Activated CD4-positive, alpha-beta T cell treated with anti-CD3 and anti-CD28 coated beads, Interleukin-2, amount 50 U/mL, for 24 hours (primary cell): ENCODE measurements around the gene SRP68.

Experiments used
- DNase-seq, 2 donors: peaks; one replicate each; pipeline ENCODE4 v3.0.0-alpha.2; 2020; ENCODE audit warnings: low read depth in 1 of 2, low spot score in 1 of 2

The SRP68 gene

GRCh38 chr17:76072148-76072858 lies at the start of gene SRP68:
Gene SRP68, minus strand, starts transcription at chr17:76072517. Its CDS starts 26 bp downstream, at chr17:76072491.
- DNase-seq, result peak; percentile 66 to 80

- DNase-seq, result no peak
Observed at GRCh38 chr17:76121932-76122430, 49.7 kb upstream of the SRP68 start.

DNA sequence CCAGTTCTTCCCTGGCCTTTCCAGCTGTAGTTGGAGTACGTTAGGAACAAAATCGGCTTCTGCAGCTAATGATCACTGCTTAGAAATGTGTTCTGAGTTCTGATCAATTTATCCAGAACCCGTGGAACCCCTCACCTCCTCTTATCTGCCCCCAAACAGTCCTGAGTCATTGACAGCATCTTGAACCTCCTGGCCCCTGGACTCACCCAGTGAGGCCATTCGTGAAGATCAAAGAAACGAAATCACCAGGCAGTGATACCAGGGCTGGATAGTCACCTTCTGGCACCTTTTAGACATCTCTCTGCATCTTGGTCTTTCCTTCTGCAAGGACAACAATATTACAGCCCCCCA lies 48.3 kb upstream of the SRP68 start:
- DNase-seq, result no peak

DNA sequence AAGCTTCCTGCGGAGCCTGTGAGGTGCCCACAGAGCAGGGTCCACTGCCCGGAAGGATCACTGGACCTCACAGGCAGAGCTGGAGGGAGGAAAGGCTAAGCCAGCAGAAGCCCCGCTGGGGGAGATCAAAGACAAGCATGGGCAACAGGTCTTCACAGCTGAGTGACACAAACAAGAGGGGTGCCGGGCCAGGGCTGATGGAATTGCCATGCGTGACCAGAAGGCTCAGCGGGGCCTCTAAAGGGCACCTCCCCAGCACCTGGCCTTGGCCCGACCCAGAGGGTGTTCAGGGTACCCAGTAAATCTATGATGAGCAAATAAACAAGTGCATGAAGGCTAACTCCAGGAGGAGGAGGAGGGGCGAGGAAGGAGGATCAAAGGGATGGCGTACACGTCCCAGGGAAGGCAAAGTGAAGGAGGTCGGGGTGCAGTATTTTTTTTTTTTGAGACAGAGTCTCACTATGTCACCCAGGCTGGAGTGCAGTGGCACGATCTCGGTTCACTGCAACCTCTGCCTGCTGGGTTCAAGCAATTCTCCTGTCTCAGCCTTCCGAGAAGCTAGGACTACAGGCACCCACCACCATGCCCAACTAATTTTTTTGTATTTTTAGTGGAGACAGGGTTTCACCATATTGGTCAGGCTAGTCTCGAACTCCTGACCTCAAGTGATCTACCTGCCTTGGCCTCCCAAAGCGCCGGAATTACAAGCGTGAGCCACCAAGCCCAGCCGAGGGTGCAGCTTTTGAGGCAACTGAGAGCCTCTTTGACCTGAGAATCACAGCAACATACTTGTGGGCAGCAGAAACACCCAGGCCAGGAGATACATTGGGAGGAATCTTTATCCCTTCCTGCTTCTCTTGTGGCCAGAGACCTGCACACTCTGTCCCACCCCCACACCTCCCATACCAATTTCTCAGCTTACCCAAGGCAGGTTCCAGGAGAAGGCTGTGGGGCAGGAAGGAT lies 47.4 kb upstream of the SRP68 start:
- no peak for DNase-seq

DNA sequence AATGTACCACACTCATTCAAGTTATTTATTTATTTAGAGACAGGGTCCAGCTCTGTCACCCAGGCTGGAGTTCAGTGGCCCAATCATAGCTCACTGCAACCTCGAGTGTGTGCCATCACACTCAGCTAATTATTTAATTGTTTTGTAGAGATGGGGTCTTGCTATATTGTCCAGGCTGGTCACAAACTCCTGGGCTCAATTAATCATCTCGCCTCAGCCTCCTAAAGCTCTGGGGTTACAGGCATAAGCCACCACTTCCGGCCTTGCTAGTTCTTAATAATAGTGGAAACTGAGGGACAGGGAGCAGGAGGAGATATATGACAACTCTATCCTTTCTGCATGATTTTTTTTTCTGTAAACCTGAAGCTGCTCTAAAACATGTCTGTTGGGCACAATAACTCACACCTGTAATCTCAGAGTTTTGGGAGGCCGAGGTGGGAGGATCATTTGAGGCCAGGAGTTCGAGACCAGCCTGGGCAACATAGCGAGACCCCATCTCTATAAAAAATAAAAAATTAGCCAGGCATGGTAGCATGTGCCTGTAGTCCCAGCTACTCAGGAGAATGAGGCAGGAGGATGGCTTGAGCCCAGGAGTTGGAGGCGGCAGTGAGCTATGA lies 42.9 kb upstream of the SRP68 start:
- no peak for DNase-seq

DNA sequence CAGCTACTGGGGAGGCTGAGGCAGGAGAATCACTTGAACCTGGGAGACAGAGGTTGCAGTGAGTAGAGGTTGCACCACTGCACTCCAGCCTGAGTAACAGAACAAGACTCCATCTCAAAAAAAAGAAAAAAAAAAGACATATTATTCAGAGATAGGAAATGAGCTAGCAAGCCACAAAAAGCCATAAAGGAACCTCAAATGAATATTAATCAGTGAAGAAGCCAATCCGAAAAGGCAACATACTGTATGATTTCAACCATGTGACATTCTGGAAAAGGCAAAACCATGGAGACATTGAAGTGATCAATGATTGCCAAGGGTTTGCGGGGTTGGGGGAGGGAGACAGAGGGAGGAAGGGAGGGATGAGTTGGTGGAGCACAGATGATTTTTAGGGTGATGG lies 39.6 kb upstream of the SRP68 start:
- DNase-seq, result no peak

- DNase-seq, result no peak
Observed at GRCh38 chr17:76107509-76107908, 35.2 kb upstream of the SRP68 start.

GRCh38 chr17:76106703-76107102 lies 34.4 kb upstream of the SRP68 start:
- no peak for DNase-seq

DNA sequence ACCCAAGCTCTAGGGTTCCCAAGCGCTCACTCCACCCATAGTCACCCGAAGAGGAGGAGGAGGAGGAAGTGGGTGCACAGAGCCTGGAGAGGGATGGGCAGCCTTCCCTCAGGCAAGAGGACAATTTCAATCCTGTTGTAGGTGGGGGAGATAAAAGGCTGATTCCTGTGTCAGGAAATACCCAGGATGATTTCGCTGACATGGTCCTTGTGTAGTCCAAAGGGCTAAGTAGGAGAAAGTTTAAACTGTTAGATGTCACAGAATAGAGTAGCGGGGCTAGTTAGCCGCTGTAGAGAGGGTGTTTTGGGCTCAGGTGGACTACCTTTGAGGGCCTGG lies 32.5 kb upstream of the SRP68 start:
- no peak for DNase-seq

DNA sequence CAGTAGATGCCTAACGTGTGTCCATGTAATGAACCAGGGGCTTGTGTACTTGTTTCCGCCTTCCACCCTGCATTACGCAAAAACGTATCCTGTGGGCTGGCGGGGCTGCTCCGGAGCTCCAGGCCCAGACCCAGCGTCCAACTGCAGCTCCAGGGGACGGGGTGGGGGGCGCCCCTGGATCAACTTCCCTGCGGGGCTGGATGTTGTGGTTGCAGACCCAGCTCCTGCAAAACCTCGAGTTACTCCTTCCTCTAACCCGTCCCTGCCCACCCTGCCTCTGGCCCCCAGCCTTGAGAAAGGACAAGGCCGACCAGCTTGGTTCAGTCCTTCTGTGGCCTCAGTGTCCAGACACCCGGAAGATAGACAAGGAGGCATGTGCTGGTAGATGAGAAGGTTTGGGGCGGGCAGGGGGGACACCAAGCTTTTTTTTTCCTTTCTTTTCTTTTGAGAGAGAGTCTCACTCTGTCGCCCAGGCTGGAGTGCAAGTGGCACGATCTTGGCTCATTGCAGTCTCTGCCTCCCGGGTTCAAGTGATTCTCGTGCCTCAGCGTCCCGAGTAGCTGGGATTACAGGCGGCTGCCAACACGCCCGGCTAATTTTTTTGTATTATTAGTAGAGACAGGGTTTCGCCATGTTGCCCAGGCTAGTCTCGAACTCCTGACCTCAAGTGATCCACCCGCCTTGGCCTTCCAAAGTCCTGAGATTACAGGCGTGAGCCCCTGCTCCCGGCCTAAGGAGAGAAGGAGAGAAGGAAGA lies 32.0 kb upstream of the SRP68 start:
- DNase-seq, result no peak

- DNase-seq, result peak; percentile 89 to 91
Observed at GRCh38 chr17:76103274-76104139, 31.2 kb upstream of the SRP68 start, which contains the start of gene EXOC7. Gene EXOC7, minus strand, starts transcription at chr17:76103787. Its CDS starts 95 bp downstream, at chr17:76103692.

GRCh38 chr17:76102944-76103273 lies 30.6 kb upstream of the SRP68 start:
- DNase-seq, result no peak

DNA sequence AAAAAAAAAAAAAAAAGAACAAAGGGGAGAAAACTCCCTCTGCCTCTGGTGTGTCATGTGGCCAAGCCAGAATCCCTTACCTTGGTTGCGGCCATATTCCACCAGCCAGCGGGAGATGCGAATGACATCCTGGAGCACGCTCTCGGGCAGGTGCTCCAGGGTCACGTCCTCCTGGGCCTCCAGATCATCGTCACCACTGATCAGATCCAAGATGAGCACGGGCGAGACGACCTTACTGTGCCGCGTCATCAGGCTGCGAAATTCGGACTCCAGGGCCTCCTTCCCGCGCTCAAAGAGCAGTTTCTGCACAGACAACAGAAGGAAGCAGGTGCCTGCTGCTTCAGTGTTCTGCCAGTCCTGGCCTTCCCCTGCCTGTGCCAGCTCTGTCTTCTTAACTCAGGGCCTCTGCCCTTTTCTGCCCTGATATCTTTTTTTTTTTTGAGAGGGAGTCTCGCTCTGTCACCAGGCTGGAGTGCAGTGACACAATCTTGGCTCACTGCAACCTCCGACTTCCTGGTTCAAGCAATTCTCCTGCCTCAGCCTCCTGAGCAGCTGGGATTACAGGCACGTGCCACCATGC lies 25.5 kb upstream of the SRP68 start:
- DNase-seq, result no peak

- DNase-seq, result no peak
Observed at GRCh38 chr17:76095943-76096342, 23.6 kb upstream of the SRP68 start.

DNA sequence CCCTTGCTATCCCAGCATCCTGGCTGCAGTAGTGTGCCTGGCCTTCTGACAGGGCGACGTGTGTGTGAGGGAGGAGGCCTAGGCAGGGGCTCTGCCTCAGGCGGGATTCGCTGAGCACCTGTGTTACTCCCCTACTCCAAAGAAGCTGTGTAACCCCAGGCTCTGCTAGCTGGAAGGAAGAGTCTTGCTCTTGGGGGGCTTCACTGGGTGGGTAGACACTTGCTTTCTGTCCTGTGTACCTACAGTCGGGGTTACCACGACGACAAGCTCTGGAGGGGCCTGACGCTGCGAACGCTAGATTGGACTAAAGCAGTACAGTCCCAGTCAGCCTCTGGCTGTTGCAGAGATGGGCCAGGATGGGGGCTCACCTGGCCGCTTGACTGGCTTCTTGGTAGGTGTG lies 21.7 kb upstream of the SRP68 start:
- DNase-seq, result no peak

DNA sequence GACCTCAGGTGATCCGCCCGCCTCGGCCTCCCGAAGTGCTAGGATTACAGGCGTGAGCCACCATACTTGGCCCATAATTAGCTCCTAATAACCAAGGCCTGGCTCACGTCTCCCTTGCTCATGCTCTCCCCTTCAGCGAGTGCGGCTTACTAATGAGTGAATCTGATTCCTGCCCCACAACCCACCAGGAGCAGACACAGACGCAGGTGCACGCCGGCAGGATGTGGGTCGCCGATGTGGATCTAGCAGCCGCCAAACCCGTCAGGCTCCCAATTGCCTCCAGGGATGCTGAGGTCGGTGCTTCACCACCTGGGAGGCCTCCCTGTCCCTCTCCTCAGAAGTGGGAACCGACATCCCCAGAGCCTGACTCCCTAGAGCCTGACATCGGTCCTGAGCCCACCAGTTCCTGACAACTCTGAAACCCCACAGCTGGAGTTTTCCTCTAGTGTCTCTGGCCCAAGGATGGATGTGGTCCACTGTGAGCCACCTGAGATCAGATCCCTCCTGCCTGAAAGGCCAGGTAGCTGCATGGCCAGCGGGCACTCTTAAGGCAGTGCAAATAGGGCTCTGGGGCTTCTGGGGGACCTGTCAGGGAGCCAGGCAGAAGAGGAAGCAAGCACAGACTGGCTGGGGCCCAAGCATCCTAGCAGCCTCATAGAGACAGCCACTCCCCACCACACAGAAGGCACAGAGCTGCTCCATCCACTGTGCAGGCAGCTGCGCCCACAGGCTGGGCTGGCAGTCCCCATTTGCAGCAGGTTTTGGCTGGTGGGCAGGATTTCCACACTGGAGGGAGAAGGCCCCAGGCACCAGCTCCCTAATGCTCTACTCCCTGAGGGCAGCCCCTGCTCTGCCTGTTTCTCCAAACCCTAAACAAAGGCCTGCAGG lies 20.5 kb upstream of the SRP68 start:
- no peak for DNase-seq

DNA sequence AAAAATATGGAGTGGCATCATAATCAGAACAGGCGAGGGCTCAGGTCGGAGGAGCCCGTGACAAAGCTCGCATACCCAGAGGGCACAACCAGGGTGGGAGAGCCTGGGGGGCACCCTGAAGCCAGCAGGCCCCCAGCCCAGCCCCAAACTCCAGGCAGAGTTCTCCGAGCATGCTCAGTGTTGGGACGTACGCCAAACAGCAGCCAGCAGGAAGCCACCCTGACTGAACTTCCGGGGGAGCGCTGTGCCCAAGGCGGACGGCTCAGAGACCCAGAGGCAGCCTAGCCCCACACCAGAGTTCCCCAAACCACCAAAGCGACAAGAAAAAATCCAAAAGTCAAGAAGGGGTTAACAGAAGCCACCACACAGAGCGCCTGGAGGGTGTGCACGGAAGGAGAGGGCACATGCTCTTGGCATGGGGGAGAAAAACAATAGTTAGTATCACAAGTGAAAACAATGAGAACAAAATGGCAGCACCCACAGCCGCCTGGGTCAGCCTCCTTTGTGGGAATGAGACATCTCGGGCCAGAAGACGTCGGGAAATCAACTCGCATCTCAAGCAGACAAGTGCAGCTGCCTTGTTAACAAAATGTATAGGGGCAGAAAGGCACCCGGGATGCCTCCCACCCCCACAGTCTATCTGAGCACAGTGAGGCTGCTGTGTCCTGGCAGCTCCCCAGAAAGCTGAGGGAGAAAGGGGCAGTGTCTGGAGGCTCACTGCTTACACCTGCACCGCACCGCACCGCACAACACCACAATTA lies 19.4 kb upstream of the SRP68 start:
- no peak for DNase-seq

DNA sequence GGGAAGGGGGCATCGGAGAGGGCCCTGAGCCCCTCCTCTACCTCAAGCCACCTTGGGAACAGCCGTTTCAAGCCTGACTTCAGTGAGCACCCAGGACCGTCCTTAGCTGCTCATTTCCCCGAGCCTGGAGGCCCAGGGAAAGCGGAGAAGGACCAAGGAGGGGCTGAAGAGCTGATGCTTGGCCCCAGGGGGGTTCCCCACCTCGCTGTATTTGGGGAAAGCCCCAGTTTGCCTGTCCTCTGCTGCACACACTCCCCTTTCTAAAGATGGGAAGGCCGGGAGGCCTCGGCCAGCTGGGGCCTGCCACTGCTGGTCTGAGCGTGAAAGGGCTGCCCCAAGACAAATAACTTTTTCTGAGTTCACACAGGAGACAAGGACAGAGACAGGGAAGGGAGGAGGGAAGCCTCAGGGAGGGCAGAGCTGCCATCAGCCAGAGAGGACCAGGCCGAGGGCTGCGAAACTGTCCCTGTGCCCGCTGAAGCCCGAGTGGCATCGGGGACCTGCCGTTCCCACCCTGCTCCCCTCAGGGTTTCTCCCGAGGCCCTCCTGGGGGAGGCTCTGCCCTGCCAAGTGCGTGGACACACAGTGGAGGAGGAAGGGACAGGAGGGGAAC lies 18.3 kb upstream of the SRP68 start:
- no peak for DNase-seq
